ENCODE measurements around the gene KLK12.
A peak's percentile ranks its signal among the peaks of the same experiment; 100 is the strongest.
"Not testable (repeated sequence)": the region's sequence is repeated elsewhere in the genome, so short reads cannot be mapped to it uniquely, and the experiment has no call there.

Gene KLK12

DNA sequence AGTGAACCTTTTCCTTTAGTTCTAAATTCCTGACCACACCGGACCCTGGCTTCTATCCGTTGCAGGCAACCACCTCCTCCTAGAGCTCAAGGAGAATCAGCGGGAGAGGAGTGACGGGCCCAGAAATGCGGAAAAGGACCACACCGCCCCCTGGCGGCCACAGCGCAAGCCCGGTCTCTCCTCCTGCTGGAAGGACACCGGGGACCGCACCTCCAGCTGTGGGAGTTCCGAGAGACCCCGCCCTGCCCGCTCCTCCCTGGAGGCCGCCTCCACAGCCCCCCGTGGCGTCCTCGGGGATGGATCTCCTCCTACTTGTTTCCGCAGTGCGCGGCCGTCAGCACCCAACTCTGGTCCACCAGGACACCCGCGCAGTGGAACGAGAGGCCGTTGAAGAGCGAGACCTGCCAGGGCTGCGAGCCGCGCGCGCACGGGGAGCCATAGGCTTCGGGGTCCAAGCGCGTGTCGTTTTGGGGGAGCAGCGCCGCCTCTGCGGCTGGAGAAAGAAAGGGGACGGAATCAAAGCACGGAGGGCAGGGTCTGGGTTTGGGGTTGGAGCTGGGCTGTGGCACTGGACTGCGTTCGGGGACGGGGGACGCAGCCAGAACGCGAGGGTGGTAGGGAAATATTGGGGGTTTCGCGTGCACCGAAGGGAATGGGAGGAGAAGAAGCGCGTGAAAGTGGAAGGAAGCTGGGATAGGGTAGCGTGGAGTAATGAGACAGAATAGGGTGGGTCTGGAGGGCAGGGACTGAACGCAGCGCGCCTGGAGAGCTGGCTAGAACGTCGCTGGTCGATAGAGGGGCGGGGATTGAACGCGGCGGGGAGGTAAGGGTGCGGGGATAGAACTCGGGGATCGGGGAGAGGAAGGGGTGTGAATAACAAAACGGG is 17.8 kb downstream of the KLK12 start:
- peak; percentile 52 to 55 (median 53) for DNase-seq (ENCODE audit: low read depth in 2 of 3, low spot score in 1 of 3)

DNA sequence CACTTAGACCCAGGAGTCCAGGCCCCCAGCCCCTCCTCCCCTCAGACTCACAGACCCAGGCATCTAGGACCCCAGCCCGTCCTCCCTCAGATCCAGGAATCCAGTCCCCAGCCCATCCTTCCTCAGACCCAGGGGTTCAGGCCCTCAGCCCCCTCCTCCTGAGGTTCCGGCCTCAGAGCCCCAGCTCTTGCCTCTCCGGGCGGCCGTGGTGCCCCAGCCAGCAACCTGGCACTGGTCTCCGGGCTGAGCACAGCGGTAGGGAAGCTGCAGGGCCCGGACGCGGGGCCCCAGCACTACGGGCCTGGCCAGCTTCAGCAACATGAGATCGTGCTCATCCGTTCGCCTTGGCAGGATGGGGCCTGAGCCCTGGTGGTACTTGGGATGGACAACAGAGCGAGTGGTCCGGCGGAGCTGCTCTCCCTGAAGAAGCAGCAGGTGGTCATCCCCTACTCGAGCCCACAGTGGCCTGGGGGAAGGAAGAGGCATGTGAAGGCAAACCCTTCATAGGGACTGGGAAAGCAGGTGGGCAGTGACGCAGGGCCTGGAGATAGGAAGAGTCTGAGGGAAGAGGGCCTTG is 19.0 kb downstream of the KLK12 start:
- no peak for DNase-seq (ENCODE audit: low read depth in 2 of 3, low spot score in 1 of 3)

DNA sequence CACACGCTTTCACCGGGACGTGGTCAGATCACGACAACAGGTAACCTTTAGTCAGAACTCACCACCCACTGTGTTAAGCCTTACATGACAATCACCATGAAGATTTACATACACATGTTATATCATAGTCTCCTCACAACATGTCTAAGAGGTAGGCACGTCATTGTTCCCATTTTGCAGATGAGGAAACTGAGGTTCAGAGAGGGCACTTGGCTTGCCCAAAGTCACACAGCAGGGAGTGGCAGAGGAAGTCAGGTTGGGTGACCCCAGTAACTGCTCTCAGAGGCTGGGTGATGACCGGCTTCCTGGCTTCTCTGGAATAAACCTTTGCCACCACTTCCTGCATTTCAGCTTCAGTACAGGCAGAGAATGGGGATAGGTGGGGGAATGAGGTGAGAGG is 20.6 kb downstream of the KLK12 start:
- DNase-seq (ENCODE audit: low read depth in 2 of 3, low spot score in 1 of 3): no peak

DNA sequence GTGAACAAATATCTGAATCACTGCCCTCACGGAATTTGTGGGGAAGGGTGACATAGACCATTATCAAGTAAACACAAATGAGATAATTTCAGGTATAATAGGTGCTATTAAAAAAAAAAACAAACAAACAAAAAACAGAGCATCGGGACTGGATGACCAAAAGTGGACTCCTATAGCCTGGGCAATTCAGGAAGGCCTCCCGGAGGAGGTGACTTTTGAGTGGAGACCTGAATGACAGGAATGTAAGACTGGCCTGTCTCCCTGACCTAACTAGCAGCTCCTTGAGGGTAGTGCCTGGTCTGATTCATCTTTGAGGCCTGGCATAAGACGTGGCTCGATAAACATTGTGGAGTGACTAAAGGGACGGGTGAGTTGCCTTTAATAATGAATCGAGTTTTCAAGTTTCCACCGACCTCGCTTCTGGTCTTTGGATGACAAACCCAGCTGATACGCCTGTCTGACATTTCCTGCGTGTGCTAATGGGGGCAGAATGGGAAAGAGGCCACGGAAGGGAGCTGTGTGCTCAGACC is 22.1 kb downstream of the KLK12 start:
- no peak for DNase-seq (ENCODE audit: low read depth in 2 of 3, low spot score in 1 of 3)

DNA sequence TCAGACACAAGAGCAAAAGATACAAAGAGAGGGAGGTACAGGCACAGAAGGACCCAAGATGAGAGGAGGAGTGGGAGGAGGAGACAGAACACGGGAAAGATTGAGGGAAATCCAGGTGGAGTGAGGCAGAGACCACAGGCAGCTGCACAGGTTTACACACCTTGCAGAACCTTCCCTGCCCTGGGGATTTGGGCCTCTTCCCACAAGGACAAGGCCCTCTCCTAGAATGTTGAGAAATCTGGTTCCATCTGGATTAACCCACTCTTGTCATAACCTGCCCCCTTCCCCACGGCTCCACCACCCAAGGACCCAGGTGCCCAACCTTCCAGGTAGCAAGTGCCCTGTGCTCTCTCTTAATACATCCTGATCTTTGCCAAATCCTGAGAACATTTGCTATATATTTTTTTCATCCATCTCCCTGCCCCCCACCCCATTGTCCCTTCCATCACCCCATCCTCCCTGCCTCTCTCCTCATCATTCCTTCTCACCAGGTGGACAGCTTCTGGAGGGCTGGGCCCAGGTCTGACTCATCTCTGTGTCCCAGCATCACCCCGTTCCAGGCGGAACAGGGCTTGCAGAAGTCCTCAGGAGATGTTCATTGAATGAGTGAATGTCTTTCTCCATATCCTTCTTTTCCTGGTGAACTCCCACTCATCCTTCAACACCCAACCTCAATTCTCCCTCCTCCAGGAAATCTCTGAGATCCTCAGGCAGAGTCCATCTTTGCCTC is 24.6 kb downstream of the KLK12 start:
- no peak for DNase-seq (ENCODE audit: low read depth in 2 of 3, low spot score in 1 of 3)

DNA sequence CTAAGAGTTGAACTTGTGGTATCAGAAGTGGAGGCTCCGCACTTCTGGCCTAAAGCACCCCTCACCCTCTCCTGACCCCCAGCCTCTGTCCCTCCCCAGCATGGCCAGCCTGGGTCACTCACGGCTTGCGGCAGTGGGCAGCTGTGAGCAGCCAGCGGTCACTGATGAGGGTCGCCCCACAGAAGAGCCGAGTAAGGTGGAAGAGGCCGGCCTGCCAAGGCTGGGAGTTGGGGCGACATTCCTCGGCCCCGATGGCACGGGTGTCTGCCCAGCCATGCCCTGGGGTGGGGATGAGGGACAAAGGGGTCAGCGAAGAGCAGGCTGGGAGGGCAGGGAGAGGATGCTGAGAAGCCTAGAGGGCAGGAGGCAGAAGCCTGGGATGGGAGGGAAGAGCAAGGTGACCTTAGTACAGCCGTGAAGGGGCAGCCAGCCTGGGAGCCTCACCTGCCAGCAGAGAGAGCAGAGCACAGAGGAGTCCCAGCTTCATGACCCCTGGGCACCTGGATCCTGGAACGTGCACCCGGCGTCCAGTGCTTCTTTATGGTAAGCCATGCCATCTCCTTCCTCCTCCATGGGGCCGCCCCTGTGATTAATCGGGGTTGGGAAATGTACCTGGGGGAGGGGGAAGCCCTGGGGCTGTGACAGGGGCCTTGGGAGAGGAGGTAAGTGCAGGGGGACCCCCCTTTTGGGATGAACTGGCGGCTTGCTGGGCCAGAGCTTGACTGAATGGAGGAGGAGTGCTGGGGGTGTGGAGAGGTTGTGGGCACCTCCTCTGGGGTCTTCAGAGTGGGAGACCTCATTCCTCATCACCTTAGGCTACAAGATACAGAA is 25.5 kb downstream of the KLK12 start:
- no peak for DNase-seq (ENCODE audit: low read depth in 2 of 3, low spot score in 1 of 3)

DNA sequence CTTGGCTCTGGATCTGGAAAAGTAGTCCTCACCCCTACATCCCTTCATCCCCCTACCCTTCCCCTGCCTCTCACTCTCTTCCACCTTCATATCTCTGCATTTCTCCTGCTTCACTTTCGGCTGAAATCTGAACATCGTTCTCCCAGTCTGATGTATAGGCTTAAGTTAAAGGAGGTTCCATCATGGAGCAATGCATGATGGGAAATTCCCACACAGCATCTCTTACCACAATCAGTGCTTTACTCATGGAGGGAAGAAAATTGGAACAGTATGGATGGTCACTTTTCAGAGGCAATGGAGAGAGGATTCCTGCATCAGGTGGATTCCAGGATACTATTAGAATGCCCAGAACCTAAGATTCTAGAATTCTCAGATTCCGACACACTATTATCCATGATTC is 27.3 kb downstream of the KLK12 start:
- DNase-seq (ENCODE audit: low read depth in 2 of 3, low spot score in 1 of 3): no peak

DNA sequence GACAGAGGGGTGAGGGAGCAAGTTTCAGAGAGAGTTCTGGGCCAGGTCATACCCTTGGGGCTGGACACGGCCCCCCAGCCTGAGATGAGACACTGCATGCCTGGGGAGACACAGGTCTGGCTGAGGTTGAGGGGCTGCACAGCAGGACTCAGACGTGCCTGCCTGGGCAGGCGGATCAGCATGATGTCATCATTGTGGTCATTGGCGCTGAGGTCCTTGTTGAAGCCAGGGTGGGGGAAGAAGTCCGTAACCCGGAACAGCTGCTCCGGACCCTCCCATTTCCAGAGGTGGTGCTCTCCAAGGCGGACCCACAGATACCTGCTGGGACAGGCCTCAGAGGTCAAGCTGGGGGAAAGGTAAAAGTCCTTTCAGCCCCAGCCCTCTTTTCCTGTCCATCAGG is 28.4 kb downstream of the KLK12 start:
- no peak for DNase-seq (ENCODE audit: low read depth in 2 of 3, low spot score in 1 of 3)

DNA sequence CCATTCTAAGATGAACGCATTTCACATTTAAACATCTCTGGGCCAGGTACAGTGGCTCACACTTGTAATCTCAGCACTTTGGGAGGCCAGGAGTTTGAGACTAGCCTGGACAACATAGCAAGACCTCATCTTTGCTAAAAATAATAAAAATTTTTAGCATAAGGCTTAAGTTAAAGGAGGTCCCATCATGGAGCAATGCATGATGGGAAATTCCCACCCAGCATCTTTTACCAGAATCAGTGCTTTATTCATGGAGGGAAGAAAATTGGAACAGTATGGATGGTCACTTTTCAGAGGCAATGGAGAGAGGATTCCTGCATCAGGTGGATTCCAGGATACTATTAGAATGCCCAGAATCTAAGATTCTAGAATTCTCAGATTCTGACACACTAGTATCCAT is 29.6 kb downstream of the KLK12 start:
- no peak for DNase-seq (ENCODE audit: low read depth in 2 of 3, low spot score in 1 of 3)

DNA sequence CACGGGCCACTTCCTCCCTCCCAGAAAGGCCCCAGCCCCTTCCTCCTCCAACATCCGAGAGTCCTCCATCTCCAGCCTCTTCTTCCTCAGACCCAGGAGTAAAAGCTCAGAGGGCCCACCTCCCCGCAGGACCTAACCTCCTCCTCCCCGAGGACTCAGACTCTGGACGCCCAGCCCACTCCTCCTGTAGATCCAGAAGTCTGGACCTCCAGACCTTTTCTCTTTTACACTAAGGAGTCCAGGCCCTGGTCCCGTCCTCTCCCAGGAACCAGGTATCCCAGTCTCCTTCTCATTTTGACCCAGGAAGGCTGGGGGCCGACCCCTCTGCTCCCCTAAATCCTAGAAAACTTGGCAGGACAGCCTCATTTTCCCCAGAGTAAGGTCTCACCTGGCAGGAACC is 31.5 kb downstream of the KLK12 start:
- DNase-seq (ENCODE audit: low read depth in 2 of 3, low spot score in 1 of 3): no peak

DNA sequence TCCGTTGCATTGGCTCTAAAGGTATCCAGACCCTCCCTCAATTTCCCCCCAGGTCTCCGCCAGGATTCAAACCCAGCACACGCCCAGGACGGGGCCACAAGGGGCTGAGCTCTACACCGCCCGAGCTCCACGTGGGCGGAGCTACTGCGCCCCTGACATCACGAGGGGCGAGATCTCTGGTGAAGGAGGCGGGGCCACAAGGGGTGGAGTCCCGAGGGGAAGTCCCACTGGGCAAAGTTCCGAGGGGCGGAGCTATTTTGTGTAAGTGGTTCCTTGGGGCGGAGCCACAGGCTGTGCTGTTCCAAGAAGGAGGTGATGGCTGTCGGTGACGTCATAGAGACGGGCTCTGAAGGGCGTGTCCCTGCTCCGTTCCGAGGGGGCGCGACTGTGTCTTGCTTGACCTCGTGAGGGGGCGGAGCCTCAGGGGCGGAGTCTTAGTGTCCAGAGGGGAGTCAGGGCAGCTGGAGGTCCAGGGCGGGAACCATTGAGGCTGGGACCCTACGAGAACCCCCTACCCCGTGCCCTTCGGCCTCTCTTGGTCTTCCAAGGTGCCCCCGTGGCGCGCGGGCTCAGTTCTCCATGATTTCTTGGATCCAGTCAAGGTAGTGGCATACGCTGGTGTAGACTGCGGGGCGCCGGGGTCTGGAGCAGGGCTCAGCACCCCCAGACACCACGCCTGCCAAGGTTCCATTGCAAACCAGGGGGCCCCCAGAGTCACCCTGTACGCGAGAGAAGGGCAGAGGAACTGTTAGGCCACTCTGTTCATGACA is 32.1 kb downstream of the KLK12 start:
- peak in 2 of 3 donors; percentile 18 to 24 for DNase-seq (ENCODE audit: low read depth in 2 of 3, low spot score in 1 of 3)

DNA sequence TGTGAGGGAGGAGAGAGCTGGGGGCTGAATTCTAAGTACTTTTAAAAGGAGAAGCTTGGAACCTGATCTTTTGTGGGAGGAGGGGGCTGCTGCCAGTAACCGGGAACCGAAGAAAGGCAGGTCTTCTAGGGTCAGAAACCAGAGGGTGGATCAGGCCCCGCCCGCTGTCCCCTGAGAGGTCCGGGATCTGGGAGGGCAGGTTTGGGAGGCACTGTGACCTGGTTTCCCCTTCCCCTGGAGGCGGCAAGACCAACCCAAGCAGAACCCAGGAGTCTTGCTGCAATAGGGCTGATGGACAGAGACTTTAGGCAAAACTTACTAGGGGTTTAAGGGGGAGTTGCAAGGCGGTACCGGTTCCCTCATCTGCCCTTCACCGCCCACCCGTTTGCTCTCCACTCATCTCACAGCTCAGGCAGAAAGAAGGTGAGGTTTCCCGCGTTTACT is 32.7 kb downstream of the KLK12 start:
- DNase-seq (ENCODE audit: low read depth in 2 of 3, low spot score in 1 of 3): no peak

DNA sequence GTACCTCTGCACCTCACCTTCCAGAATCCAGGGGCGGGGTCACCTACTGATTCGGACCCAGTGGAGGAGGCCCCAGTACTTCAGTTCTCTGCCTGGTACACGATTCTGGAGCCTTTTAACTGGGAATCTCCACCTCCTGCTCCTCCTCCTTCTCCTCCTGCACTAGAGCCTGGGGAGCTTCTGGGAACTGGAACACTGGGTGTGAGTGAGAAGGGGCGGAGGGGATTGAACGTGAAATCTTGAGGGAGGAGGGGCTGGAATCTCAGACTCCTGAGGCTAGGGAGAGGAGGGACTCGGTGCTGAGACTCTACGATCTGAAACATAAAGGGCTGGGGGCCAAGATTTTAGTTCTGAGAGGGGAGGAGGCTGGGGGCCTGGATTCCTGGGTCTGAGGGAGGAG is 33.3 kb downstream of the KLK12 start, which contains the start of gene KLK8:
TSS of gene KLK8 (minus strand) at position 90 of the 400 bp plus-strand sequence. CDS start 437 bp downstream, outside the sequence.
- no peak for DNase-seq (ENCODE audit: low read depth in 2 of 3, low spot score in 1 of 3)

DNA sequence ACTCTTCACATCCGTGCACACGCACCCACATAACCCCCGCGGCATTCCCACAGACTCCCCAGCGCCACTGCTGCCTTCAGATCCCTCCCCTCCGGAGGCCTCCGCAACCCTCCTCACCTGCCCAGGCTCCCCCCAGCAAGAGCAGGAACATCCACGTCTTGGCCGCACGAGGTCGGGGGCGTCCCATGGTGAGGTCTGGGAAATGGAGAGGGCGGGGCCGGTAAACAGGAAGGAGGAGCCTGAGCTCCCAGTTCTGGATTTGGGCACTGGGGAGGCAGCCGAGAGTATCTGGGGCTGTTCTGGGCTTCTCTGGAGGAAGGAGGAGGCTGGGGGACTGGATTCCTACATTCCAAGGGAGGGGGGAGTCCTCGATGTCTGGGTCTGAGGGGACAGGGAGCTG is 33.8 kb downstream of the KLK12 start:
- no peak for DNase-seq (ENCODE audit: low read depth in 2 of 3, low spot score in 1 of 3)

DNA sequence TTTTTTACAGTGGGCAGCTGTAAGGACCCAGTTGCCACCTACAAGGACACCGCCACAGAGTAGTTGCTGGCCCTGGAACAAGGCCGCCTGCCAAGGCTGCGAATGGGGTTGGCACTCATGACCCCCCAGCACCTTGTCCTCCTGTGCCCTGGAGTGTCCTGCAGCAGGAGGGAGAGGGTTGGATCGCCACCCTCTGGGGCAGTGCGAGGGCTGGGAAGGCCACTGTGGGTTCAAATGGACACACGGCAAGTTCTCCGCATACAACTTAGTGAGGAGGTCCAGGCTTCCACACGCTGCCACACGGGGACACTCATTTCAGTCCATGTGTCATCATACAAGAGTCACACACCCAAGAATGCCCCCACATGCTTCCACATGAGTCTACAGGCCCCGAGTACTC is 34.4 kb downstream of the KLK12 start:
- no peak for DNase-seq (ENCODE audit: low read depth in 2 of 3, low spot score in 1 of 3)

DNA sequence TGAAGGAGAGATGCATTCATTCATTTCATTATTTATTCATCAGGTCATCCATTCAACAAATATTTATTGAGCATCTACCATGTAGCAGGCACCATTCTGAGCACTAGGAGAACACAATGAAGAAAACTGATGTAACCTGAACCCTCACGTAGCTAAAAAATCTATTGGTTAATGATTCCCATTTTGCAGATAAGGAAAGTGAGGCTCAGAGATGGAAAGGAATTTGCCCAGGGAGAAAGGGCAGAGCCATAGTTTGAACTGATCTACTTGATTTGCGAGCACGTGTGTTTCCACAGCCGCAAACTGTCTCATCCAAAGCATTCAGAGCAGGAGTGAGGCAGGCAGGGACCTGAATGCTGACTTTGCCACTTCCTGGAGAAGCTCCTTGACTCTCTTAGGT is 36.1 kb downstream of the KLK12 start:
- DNase-seq (ENCODE audit: low read depth in 2 of 3, low spot score in 1 of 3): no peak

DNA sequence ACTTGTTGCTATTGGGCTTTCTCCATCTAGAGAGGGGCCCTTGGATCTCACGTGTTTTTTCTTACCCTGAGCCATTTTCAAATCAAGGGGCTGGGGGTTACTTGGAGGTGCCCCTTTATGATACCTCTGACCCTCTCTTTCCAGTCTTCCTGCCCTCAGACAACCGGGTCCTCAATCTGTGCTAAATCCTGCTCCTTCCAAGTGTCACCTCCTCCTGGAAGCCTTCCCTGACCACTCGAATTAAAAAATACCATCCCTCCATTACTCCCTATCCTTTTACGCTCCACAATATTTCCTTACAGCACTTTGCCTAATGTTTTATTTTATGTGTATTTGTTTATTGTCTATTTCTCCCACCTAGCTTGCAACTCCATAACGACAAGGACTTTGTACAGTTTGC is 36.7 kb downstream of the KLK12 start:
- no peak for DNase-seq (ENCODE audit: low read depth in 2 of 3, low spot score in 1 of 3)

DNA sequence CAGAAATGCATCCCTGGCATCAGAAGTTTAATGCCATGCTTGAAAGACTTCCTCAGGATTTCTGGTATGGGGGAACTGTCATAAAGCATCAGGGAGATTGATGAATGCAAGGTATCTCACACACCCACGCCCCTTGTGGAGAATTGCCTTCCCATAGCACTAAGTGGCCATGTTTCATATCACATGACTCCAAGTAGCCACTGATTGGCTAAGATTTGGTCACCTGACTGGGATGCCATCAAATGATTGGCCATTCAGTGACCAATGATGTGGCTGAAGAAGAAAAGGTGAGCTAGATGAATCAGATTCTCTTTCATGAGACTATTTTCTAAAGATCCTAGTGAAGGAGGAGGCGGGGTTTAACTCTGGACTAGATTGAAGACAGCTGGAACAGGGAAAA is 40.7 kb downstream of the KLK12 start:
- DNase-seq (ENCODE audit: low read depth in 2 of 3, low spot score in 1 of 3): peak in 1 of 3 donors; percentile 8

DNA sequence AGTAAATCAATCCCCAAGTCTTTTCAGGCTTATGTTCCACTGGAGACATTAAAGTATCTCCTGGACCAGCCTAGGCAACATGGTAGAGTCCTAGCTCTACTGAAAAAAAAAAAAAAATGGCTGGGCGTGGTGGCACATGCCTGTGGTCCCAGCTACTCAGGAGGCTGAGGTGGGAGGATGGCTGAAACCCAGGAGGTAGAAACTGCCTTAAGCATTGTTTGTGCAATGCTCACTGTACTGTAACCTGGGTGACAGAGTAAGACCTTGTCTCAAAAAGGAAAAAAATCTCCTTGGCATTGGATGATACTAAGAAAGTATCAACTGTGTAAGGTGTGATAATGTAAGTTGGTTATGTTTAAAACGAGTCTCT is 42.2 kb downstream of the KLK12 start:
- DNase-seq (ENCODE audit: low read depth in 2 of 3, low spot score in 1 of 3): no peak

DNA sequence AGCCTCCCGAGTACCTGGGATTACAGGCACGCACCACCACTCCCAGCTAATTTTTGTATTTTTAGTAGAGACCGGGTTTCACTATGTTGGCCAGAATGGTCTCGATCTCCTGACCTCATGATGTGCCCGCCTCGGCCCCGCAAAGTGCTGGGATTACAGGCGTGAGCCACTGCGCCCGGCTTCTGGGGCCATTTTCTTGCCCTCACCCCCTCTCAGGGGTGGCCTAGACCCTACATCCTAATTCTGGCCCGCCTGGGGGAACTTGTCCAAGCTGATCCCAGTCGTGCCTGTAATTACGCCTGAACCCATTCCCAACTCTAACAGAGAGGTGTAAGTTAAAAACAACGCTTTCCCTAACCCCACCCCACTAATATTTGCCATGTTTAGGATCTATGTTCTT is 50.4 kb downstream of the KLK12 start:
- not testable (repeated sequence) for DNase-seq (ENCODE audit: low read depth in 2 of 3, low spot score in 1 of 3)
